Neural cell (in vitro differentiated cells): Measurements from ENCODE around the gene LRP8.

Experiments used
- MXI1 ChIP-seq: fragments of 450-650 bp; conservative IDR thresholded peaks from 2 replicates; pipeline ENCODE4 v1.6.1; 2014; ENCODE audit warnings: antibody characterized with exemption, mild to moderate bottlenecking; ENCODE audit not compliant: poor library complexity, severe bottlenecking
- POLR2AphosphoS5 ChIP-seq: IDR thresholded peaks from 2 replicates; pipeline ENCODE4 v1.6.1; 2012

DNA sequence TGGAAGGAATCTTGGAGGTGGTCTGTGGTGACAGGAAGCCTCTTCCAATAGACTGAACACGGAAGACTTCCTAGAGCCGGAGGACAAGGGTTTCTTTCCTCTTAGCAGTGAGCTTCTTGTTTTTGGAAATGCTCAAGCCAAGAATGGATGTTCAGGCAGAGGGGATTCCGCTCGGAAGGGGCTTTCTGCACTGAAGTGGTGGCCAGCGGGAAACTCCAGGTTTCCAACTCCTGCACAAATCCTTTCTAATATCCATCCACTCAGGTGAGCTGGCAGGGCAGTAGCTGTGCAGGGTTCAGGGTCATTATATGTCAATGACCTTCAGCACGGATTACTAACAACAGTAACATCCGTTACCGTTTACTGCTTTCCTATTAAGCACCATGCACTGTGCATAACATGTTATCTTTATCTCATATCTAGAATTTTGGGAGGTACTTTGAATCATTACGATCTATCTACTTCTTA is 131.8 kb downstream of the LRP8 start:
- TF ChIP-seq MXI1 (no peak), POLR2AphosphoS5 (no peak)
